GM19240 (cell line): Measurements from ENCODE around the gene KANSL1.
"Not testable (repeated sequence)": the region's sequence is repeated elsewhere in the genome, so short reads cannot be mapped to it uniquely, and the experiment has no call there.

ENCODE experiments used
- DNase-seq: peaks from one replicate; pipeline ENCODE4 v3.0.0; 2011; ENCODE audit warnings: low spot score; ENCODE audit not compliant: insufficient read length

The KANSL1 gene

GRCh38 chr17:46025510-46026165 lies 167.6 kb downstream of the KANSL1 start:
- no peak for DNase-seq

- no peak for DNase-seq
These were observed 168.2 kb downstream of the KANSL1 start for GRCh38 chr17:46025060-46025459.

DNA sequence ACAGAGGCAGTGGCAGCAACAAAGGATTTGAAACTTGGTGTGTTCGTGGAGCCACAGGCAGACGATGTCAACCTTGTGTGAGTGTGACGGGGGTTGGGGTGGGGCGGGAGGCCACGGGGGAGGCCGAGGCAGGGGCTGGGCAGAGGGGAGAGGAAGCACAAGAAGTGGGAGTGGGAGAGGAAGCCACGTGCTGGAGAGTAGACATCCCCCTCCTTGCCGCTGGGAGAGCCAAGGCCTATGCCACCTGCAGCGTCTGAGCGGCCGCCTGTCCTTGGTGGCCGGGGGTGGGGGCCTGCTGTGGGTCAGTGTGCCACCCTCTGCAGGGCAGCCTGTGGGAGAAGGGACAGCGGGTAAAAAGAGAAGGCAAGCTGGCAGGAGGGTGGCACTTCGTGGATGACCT lies 168.6 kb downstream of the KANSL1 start:
- DNase-seq, result no peak

- DNase-seq, result no peak
These were observed 169.3 kb downstream of the KANSL1 start for GRCh38 chr17:46023783-46024388.

GRCh38 chr17:46023366-46023765 lies 169.9 kb downstream of the KANSL1 start:
- DNase-seq, result not testable (repeated sequence)

- DNase-seq, result no peak
These were observed 172.2 kb downstream of the KANSL1 start for GRCh38 chr17:46020998-46021397.

DNA sequence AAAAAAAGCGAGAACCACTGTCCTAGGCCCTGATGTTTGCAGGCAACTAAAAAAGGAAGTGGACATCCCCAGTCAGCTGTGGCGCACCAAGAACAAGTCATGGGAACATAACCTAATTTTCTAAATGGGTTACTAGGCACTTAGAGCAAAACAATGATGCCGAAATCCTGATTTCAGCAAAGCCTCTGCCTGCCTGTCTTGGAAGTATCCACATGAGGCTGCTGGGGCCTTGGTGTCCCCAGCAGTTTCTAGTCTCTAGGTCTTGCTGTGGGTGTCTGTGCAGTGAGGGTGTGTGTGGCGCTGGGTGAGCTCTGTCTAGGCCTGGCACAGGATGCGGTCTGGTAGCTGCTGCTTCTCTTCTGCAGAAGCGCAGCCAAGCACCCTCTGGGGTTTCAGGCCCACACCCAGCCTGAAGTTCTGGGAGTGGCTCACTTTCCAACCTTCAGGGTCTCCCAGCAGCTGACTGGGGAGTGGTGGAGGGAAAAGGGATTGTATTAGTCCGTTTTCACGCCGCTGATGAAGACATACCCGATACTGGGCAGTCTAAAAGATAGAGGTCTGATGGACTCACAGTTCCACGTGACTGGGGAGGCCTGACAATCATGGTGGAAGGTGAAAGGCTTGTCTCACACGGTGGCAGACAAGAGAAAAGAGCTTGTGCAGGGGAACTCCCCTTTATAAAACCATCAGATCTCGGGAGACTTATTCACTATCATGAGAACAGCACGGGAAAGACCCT lies 173.0 kb downstream of the KANSL1 start:
- DNase-seq, result peak; percentile 52

- DNase-seq, result not testable (repeated sequence)
These were observed 173.8 kb downstream of the KANSL1 start for GRCh38 chr17:46019408-46019925.

DNA sequence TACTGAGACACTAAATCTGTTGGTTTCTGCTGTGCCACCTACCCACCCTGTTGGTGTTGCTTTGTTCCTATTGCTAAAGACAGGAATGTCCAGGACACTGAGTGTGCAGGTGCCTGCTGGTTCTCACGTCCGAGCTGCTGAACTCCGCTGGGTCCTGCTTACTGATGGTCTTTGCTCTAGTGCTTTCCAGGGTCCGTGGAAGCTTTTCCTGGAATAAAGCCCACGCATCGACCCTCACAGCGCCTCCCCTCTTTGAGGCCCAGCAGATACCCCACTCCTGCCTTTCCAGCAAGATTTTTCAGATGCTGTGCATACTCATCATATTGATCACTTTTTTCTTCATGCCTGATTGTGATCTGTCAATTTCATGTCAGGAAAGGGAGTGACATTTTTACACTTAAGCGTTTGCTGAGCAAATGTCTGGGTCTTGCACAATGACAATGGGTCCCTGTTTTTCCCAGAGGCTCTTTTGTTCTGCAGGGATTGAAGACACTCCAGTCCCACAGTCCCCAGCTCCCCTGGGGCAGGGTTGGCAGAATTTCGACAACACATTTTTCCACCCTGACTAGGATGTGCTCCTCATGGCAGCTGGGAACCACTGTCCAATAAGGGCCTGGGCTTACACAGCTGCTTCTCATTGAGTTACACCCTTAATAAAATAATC lies 179.6 kb downstream of the KANSL1 start:
- no peak for DNase-seq

DNA sequence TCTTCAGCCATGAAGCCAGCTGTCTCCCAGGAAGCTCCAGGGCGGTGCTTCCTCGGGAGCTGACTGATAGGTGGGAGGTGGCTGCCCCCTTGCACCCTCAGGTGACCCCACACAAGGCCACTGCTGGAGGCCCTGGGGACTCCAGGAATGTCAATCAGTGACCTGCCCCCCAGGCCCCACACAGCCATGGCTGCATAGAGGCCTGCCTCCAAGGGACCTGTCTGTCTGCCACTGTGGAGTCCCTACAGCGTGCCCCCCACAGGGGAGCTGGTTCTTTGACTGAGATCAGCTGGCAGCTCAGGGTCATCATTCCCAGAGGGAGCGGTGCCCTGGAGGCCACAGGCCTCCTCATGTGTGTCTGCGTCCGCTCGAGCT lies 180.1 kb downstream of the KANSL1 start:
- no peak for DNase-seq

GRCh38 chr17:46012506-46013079 lies 180.6 kb downstream of the KANSL1 start:
- DNase-seq, result no peak

- no peak for DNase-seq
These were observed 181.3 kb downstream of the KANSL1 start for GRCh38 chr17:46011711-46012505.

DNA sequence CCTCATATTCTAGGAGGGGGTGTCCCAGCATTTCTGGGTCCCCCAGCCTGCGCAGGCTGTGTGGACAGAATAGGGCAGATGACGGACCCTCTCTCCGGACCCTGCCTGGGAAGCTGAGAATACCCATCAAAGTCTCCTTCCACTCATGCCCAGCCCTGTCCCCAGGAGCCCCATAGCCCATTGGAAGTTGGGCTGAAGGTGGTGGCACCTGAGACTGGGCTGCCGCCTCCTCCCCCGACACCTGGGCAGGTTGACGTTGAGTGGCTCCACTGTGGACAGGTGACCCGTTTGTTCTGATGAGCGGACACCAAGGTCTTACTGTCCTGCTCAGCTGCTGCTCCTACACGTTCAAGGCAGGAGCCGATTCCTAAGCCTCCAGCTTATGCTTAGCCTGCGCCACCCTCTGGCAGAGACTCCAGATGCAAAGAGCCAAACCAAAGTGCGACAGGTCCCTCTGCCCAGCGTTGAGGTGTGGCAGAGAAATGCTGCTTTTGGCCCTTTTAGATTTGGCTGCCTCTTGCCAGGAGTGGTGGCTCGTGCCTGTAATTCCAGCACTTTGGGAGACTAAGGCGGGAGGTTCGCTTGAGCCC lies 182.5 kb downstream of the KANSL1 start:
- no peak for DNase-seq

DNA sequence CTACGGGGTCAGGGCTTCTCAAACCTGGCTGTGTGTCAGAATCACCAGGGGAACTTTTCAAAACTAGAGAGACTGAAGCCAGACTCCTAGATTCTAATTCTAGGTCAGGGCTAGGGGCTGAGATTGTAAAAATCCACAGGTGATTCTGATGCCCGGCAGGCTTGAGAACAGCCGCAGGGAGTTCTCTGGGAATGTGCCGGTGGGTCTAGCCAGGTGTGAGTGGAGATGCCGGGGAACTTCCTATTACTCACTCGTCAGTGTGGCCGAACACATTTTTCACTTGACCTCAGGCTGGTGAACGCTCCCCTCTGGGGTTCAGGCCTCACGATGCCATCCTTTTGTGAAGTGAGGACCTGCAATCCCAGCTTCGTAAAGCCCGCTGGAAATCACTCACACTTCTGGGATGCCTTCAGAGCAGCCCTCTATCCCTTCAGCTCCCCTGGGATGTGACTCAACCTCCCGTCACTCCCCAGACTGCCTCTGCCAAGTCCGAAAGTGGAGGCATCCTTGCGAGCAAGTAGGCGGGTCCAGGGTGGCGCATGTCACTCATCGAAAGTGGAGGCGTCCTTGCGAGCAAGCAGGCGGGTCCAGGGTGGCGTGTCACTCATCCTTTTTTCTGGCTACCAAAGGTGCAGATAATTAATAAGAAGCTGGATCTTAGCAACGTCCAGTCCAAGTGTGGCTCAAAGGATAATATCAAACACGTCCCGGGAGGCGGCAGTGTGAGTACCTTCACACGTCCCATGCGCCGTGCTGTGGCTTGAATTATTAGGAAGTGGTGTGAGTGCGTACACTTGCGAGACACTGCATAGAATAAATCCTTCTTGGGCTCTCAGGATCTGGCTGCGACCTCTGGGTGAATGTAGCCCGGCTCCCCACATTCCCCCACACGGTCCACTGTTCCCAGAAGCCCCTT lies 183.3 kb downstream of the KANSL1 start:
- DNase-seq, result no peak

GRCh38 chr17:46008591-46008990 lies 184.6 kb downstream of the KANSL1 start:
- no peak for DNase-seq

GRCh38 chr17:46007461-46007965 lies 185.7 kb downstream of the KANSL1 start:
- DNase-seq, result no peak

DNA sequence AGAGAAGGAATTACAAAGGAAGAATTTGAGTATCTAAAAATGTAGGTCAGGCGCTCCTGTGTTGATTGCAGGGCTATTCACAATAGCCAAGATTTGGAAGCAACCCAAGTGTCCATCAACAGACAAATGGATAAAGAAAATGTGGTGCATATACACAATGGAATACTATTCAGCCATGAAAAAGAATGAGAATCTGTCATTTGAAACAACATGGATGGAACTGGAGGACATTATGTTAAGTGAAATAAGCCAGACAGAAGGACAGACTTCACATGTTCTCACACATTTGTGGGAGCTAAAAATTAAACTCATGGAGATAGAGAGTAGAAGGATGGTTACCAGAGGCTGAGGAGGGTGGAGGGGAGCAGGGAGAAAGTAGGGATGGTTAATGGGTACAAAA lies 187.1 kb downstream of the KANSL1 start:
- not testable (repeated sequence) for DNase-seq

- DNase-seq, result no peak
These were observed 189.1 kb downstream of the KANSL1 start for GRCh38 chr17:46003907-46004748.
